Measurements from ENCODE around the gene KIF1A. TPM values are rescaled to one million over a fixed set of nuclear protein-coding genes. Genes with fewer than 3 reads are reported as not detected.

KIF1A gene
- total and polyA plus RNA-seq, 2 experiments from 2014 or later = 16.1 to 16.5 TPM

DNA sequence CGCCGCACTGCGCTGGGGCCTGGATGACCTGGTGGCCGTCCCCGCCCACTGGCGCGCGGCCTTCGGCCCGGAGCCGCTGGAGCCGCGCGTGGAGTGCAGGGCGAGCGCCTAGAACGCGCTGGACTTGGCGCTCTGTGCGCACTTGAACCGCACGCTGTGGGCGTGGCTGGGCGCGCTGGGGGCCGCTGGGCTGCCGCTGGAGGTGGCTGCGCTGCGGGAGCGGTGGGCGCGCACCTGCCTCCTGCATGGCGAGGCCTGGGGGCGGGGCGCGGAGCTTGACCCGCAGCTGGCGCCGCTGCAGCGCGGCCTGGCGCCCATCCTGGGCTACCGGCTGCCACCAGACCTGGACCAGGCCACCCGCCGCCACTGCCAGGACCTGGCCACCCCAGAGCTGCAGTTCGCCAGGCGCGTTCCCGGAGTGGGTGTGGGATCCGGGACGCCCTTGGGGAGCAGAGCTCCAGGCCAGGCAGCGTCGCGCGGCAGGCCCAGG lies 147.3 kb downstream of the KIF1A start:
- Histone ChIP-seq H4K20me1 (ENCODE audit: insufficient read depth, poor library complexity, severe bottlenecking) (no peaks in the 10 kb centered on the region), H3K36me3 (replicated peaks; ENCODE audit: insufficient read depth, low read depth) (no peaks in the 10 kb centered on the region), H3K27ac (no peak overlapping the region), H3K9me2 (replicated peaks; ENCODE audit: insufficient read depth) (no peaks in the 10 kb centered on the region), H3K4me1 (ENCODE audit: insufficient read depth) (no peaks in the 10 kb centered on the region), H3K79me2 (no peaks in the 10 kb centered on the region), H3K4me3 (no peak overlapping the region), H2AFZ (no peak overlapping the region), H3K27me3 (peaks cover 14% of the 10 kb centered on the region), H3K9me3 (ENCODE audit: low read depth) (no peaks in the 10 kb centered on the region), H3K4me2 (no peak overlapping the region)
- TF ChIP-seq, protein P1, sequence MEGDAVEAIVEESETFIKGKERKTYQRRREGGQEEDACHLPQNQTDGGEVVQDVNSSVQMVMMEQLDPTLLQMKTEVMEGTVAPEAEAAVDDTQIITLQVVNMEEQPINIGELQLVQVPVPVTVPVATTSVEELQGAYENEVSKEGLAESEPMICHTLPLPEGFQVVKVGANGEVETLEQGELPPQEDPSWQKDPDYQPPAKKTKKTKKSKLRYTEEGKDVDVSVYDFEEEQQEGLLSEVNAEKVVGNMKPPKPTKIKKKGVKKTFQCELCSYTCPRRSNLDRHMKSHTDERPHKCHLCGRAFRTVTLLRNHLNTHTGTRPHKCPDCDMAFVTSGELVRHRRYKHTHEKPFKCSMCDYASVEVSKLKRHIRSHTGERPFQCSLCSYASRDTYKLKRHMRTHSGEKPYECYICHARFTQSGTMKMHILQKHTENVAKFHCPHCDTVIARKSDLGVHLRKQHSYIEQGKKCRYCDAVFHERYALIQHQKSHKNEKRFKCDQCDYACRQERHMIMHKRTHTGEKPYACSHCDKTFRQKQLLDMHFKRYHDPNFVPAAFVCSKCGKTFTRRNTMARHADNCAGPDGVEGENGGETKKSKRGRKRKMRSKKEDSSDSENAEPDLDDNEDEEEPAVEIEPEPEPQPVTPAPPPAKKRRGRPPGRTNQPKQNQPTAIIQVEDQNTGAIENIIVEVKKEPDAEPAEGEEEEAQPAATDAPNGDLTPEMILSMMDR (IDR thresholded peaks at IDR 0.05; ENCODE audit: poor library complexity) = no peak
- TF ChIP-seq EZH2 (IDR thresholded peaks at IDR 0.05; ENCODE audit: borderline replicate concordance) = no peak
- TF ChIP-seq EZH2phosphoT487 (IDR thresholded peaks at IDR 0.05; ENCODE audit: low read depth, severe bottlenecking, unreplicated experiment) = no peak
- DNase-seq (ENCODE audit: low spot score) = no peak
- WGBS (ENCODE audit: low lambda C conversion rate, missing lambda C conversion rate) = 90% methylated on average over 34 of the region's 55 CpGs

DNA sequence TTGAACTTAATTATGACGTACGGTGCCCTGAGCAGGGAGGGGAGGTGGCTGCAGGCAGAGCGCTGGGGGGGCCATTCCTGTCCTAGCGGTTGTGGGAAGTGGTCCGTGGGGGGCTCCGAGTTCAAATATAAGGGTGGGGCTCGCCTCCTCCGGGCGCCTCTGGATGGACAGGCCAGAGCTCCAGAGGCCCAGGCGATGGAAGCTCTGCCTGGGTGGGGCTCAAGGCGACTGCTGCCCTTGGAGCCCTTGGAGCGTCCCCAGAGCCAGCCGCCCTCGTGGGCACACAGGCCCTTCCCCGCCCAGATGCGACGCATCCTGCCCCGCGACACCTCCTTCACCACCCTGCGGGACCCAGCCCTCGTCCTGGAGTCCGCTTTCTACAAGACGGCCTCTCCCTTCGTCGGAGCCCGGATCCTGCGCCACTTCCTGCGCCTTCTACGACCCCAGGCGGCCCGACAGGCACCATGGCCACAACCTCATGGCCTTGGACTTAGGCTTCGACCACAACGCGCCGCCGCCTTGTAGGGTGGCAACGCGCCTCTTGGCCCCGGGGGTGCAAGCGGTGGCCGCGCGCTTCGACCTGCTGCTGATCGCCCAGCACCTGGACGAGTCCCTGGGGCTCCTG lies 147.8 kb downstream of the KIF1A start:
- Histone ChIP-seq H3K4me1 (ENCODE audit: insufficient read depth) (no peaks in the 10 kb centered on the region), H3K36me3 (replicated peaks; ENCODE audit: insufficient read depth, low read depth) (no peaks in the 10 kb centered on the region), H3K4me3 (no peak overlapping the region), H3K79me2 (no peaks in the 10 kb centered on the region), H3K27ac (no peak overlapping the region), H4K20me1 (ENCODE audit: insufficient read depth, poor library complexity, severe bottlenecking) (no peaks in the 10 kb centered on the region), H2AFZ (no peak overlapping the region), H3K27me3 (peaks cover 14% of the 10 kb centered on the region), H3K9me3 (ENCODE audit: low read depth) (no peaks in the 10 kb centered on the region), H3K4me2 (no peak overlapping the region), H3K9me2 (replicated peaks; ENCODE audit: insufficient read depth) (no peaks in the 10 kb centered on the region)
- TF ChIP-seq EZH2phosphoT487 (IDR thresholded peaks at IDR 0.05; ENCODE audit: low read depth, severe bottlenecking, unreplicated experiment) = no peak
- no peak for TF ChIP-seq EZH2 (IDR thresholded peaks at IDR 0.05; ENCODE audit: borderline replicate concordance)
- TF ChIP-seq, protein P1 (IDR thresholded peaks at IDR 0.05; ENCODE audit: poor library complexity) = no peak
- 96% methylated on average over 28 of the region's 46 CpGs for WGBS (ENCODE audit: low lambda C conversion rate, missing lambda C conversion rate)
- no peak for DNase-seq (ENCODE audit: low spot score)

- Histone ChIP-seq H3K27me3 (peaks cover 18% of the 10 kb centered on the region), H3K4me2 (no peak overlapping the region), H3K79me2 (no peaks in the 10 kb centered on the region), H3K27ac (no peak overlapping the region), H3K9me3 (ENCODE audit: low read depth) (no peaks in the 10 kb centered on the region), H2AFZ (no peak overlapping the region), H3K36me3 (replicated peaks; ENCODE audit: insufficient read depth, low read depth) (no peaks in the 10 kb centered on the region), H4K20me1 (ENCODE audit: insufficient read depth, poor library complexity, severe bottlenecking) (no peaks in the 10 kb centered on the region), H3K4me3 (no peak overlapping the region), H3K4me1 (ENCODE audit: insufficient read depth) (no peaks in the 10 kb centered on the region), H3K9me2 (replicated peaks; ENCODE audit: insufficient read depth) (no peaks in the 10 kb centered on the region)
- WGBS (ENCODE audit: low lambda C conversion rate, missing lambda C conversion rate) = 51% methylated on average over 4 of the region's 4 CpGs
- TF ChIP-seq, protein P1 (IDR thresholded peaks at IDR 0.05; ENCODE audit: poor library complexity) = no peak
- DNase-seq (ENCODE audit: low spot score) = no peak
Observed at GRCh38 chr2:240670950-240671349, 149.1 kb downstream of the KIF1A start.

Data from hepatocyte (in vitro differentiated cells).